ENCODE data around the gene CPLX3.

CPLX3 gene

DNA sequence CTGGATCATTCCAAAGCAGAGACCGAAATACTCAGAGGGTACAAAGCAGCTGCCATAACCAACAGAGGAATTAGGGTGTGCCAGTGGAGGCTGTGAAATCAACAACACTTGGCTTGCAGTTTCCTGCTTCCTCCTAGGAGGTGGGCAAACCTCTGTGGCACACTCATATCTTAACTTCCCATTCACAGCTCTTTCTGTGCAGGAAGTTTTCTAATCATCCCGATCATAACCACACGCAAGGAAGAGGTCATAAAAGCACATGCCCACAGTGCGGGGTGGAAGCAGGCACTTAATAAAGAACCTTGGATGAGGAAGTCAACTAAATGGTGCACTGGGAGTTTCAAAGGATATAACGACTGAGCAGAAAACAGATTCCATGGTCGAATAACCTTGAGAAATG, 41.6 kb downstream of the CPLX3 start:
- CTCF ChIA-PET = interaction anchor here (0.7 to 6.4 kb wide), 9 partner anchors 9 to 96 kb away, joined by 3 to 80 read pairs (median 3); partner anchors contain the start of genes MPI and ULK3
- DNase-seq (ENCODE audit: extremely low spot score) = no peak

GRCh38 chr15:74869372-74869725, 42.9 kb downstream of the CPLX3 start:
- no peak for DNase-seq (ENCODE audit: extremely low spot score)
- POLR2A ChIA-PET = interaction anchor here (0.5 to 3.2 kb wide), 9 partner anchors 11 to 585 kb away, joined by 3 to 19 read pairs (median 4); partner anchors contain the start of gene MPI
- TF ChIP-seq CTCF (IDR thresholded peaks at IDR 0.05; ENCODE audit: control extremely low read depth, extremely low read depth, low read depth, missing control alignments) = no peak
- CTCF ChIA-PET = interaction anchor here (0.9 to 6.4 kb wide), 13 partner anchors 11 to 332 kb away, joined by 3 to 80 read pairs (median 6); partner anchors contain the start of genes C15orf39 and ULK3

More for the DNA sequence above, 41.6 kb downstream of the CPLX3 start:
- POLR2A ChIA-PET = interaction anchor here (3.2 kb wide), 1 partner anchor 10 kb away, joined by 19 read pairs; no protein-coding TSS in a partner anchor
- TF ChIP-seq CTCF (IDR thresholded peaks at IDR 0.05; ENCODE audit: control extremely low read depth, extremely low read depth, low read depth, missing control alignments) = no peak

GRCh38 chr15:74869726-74870407, 43.4 kb downstream of the CPLX3 start:
- peak; percentile 79 for DNase-seq (ENCODE audit: extremely low spot score)
- POLR2A ChIA-PET = interaction anchor here (0.5 to 3.2 kb wide), 12 partner anchors 11 to 584 kb away, joined by 3 to 19 read pairs (median 4); partner anchors contain the start of genes MPI and ULK3
- CTCF ChIA-PET = interaction anchor here (0.9 to 6.4 kb wide), 15 partner anchors 12 to 332 kb away, joined by 3 to 80 read pairs (median 4); partner anchors contain the start of genes C15orf39 and ULK3
- no peak for TF ChIP-seq CTCF (IDR thresholded peaks at IDR 0.05; ENCODE audit: control extremely low read depth, extremely low read depth, low read depth, missing control alignments)

GRCh38 chr15:74870436-74871215, 44.2 kb downstream of the CPLX3 start:
- ChIA-PET CTCF (interaction anchor here (0.9 to 6.4 kb wide), 15 partner anchors 13 to 331 kb away, joined by 3 to 80 read pairs (median 4); partner anchors contain the start of genes C15orf39 and ULK3), POLR2A (interaction anchor here (0.7 to 3.2 kb wide), 9 partner anchors 12 to 508 kb away, joined by 3 to 19 read pairs (median 5); partner anchors contain the start of genes MPI and ULK3)
- DNase-seq (ENCODE audit: extremely low spot score) = no peak
- no peak for TF ChIP-seq CTCF (IDR thresholded peaks at IDR 0.05; ENCODE audit: control extremely low read depth, extremely low read depth, low read depth, missing control alignments)

GRCh38 chr15:74872702-74873035, 46.2 kb downstream of the CPLX3 start:
- no peak for TF ChIP-seq CTCF (IDR thresholded peaks at IDR 0.05; ENCODE audit: control extremely low read depth, extremely low read depth, low read depth, missing control alignments)
- CTCF ChIA-PET = interaction anchor here (1.3 to 15.4 kb wide), 3 partner anchors 10 to 102 kb away, joined by 5 to 131 read pairs (median 10); no protein-coding TSS in a partner anchor

More at GRCh38 chr15:74872702-74873035, 46.2 kb downstream of the CPLX3 start:
- DNase-seq (ENCODE audit: extremely low spot score) = no peak
- POLR2A ChIA-PET = no interaction called here
